Liver (tissue), 3 donors: ENCODE measurements around the gene CLMN.

Experiments
- EGR1 ChIP-seq, 2 donors: IDR thresholded peaks; 2 replicates each; pipeline ENCODE4 v1.6.1; 2016 to 2018; ENCODE audit warnings: antibody characterized with exemption in 2 of 2, low read depth in 2 of 2
- RAD21 ChIP-seq, 2 donors: IDR thresholded peaks; 2 replicates each; pipeline ENCODE4 v1.6.1; 2016; ENCODE audit warnings: antibody characterized with exemption in 2 of 2, mild to moderate bottlenecking in 2 of 2
- YY1 ChIP-seq: IDR thresholded peaks from 2 replicates; pipeline ENCODE4 v1.6.1; 2016; ENCODE audit warnings: antibody characterized with exemption, mild to moderate bottlenecking
- TF ChIP-seq, protein P1 (sequence below): fragments of 150-350 bp; IDR thresholded peaks from 2 replicates; pipeline ENCODE4 v1.5.1; 2017; ENCODE audit warnings: improper control_type of control experiment, low read depth, low read length; ENCODE audit not compliant: missing input control
- TF ChIP-seq, protein P2 (sequence below): IDR thresholded peaks from 2 replicates; pipeline ENCODE4 v1.6.1; 2016; ENCODE audit warnings: antibody characterized with exemption
- TF ChIP-seq, protein P3 (sequence below): IDR thresholded peaks from 2 replicates; pipeline ENCODE4 v1.6.1; 2016; ENCODE audit warnings: antibody characterized with exemption, mild to moderate bottlenecking
- donor health status: healthy.
- donor health status: healthy.

DNA sequence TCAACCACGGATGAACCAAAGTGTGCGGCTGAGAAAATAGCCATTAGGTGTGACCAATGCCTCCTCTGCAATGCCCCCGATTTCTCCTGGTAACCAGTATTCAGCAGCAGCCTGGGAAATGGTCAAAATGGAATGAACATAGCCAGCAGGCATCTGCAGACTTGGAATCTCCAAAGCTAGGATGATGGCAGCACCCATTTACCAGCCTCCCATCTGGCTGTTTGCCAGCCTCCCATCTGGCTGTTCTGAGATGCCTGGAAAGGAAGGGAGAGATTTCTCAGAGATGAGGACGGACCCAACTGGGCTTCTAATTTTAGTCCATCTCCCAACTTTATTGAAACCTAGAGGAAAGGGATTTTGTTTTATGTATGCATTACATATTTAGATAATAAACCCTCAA, 16.2 kb downstream of the CLMN start:
- TF ChIP-seq, protein P1, sequence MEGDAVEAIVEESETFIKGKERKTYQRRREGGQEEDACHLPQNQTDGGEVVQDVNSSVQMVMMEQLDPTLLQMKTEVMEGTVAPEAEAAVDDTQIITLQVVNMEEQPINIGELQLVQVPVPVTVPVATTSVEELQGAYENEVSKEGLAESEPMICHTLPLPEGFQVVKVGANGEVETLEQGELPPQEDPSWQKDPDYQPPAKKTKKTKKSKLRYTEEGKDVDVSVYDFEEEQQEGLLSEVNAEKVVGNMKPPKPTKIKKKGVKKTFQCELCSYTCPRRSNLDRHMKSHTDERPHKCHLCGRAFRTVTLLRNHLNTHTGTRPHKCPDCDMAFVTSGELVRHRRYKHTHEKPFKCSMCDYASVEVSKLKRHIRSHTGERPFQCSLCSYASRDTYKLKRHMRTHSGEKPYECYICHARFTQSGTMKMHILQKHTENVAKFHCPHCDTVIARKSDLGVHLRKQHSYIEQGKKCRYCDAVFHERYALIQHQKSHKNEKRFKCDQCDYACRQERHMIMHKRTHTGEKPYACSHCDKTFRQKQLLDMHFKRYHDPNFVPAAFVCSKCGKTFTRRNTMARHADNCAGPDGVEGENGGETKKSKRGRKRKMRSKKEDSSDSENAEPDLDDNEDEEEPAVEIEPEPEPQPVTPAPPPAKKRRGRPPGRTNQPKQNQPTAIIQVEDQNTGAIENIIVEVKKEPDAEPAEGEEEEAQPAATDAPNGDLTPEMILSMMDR: no peak
- TF ChIP-seq, protein P2, sequence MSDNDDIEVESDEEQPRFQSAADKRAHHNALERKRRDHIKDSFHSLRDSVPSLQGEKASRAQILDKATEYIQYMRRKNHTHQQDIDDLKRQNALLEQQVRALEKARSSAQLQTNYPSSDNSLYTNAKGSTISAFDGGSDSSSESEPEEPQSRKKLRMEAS: no peak
- TF ChIP-seq RAD21 (IDR thresholded peaks at IDR 0.05) (no peak), EGR1 (IDR thresholded peaks at IDR 0.05; ENCODE audit: low read depth in 2 of 2) (no peak), YY1 (no peak)
- TF ChIP-seq, protein P3, sequence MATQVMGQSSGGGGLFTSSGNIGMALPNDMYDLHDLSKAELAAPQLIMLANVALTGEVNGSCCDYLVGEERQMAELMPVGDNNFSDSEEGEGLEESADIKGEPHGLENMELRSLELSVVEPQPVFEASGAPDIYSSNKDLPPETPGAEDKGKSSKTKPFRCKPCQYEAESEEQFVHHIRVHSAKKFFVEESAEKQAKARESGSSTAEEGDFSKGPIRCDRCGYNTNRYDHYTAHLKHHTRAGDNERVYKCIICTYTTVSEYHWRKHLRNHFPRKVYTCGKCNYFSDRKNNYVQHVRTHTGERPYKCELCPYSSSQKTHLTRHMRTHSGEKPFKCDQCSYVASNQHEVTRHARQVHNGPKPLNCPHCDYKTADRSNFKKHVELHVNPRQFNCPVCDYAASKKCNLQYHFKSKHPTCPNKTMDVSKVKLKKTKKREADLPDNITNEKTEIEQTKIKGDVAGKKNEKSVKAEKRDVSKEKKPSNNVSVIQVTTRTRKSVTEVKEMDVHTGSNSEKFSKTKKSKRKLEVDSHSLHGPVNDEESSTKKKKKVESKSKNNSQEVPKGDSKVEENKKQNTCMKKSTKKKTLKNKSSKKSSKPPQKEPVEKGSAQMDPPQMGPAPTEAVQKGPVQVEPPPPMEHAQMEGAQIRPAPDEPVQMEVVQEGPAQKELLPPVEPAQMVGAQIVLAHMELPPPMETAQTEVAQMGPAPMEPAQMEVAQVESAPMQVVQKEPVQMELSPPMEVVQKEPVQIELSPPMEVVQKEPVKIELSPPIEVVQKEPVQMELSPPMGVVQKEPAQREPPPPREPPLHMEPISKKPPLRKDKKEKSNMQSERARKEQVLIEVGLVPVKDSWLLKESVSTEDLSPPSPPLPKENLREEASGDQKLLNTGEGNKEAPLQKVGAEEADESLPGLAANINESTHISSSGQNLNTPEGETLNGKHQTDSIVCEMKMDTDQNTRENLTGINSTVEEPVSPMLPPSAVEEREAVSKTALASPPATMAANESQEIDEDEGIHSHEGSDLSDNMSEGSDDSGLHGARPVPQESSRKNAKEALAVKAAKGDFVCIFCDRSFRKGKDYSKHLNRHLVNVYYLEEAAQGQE: no peak
